COR-L47 (cell line): ENCODE results near the gene SFT2D2.

Source experiments
- DNase-seq: peaks from one replicate; lab custom pipeline; 2025; lab: John Stamatoyannopoulos, UW

Gene SFT2D2

GRCh38 chr1:168223261-168223660 is 2.5 kb upstream of the SFT2D2 start:
- DNase-seq, result no peak

- DNase-seq, result no peak
These were observed 1.9 kb upstream of the SFT2D2 start for GRCh38 chr1:168223681-168224540.

GRCh38 chr1:168224991-168225390 is 813 bp upstream of the SFT2D2 start:
- no peak for DNase-seq

DNA sequence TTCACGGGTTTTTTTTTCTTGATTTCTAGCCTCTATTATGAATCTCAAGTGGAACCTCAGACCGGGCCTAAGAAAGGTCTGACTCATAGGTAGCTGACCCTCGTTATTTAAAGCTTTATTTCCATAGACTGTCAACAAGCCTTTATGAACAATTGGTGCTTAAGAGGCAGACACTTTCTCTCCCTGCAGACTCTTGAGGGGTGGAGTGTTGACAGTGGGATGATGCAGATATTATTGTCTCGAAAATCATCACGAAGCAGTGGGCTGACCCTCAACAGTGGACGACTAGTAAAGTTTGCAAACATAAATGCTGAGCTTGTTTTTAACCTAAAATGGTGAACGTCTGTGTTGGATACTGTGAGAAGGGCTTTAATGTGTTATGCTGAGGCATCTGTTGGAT is 1.8 kb downstream of the SFT2D2 start:
- no peak for DNase-seq

DNA sequence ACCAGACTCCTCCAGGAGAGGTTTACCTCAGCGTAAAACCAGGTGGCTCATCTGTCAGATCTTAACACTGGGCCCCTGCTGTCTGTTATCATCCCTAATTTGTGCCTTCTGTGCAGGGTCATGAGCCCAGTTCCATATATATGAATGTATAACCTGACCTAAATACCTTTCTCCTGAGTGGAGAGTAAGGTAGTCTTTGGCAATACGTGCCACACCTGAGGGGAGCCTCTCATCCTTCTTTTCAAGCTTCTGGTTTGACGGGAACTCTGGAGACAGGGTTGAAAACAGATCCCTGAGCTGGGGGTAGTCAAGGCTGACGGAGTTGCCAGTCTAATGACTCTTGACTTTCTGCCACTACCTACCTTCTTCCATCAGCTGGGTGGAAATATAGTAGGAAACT is 4.1 kb downstream of the SFT2D2 start:
- DNase-seq, result no peak

GRCh38 chr1:168230709-168231108 is 4.9 kb downstream of the SFT2D2 start:
- no peak for DNase-seq

GRCh38 chr1:168234846-168235547 is 9.2 kb downstream of the SFT2D2 start:
- peak; percentile 29 for DNase-seq

GRCh38 chr1:168235548-168235885 is 9.7 kb downstream of the SFT2D2 start:
- no peak for DNase-seq

DNA sequence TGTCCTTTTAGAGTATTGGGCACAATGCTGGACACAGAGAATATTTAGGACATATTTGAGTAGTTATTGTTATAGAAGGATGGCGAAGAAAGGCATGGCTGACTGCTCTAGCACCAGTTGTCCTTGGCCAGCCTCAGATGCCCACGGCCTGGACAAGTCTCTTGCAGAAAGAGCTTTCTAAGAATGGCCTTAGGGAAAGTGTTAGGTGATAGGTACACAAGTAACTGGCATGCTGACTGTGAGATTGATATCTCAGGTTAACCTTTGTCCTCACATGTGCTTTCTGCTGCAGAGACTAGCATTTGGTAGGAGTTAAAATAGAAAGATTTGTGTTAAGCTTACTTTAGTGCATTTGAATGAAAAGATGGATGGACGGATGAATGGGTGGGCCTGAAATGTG is 10.1 kb downstream of the SFT2D2 start:
- DNase-seq, result no peak

GRCh38 chr1:168236836-168237611 is 11.2 kb downstream of the SFT2D2 start:
- no peak for DNase-seq

GRCh38 chr1:168243198-168243597 is 17.4 kb downstream of the SFT2D2 start:
- DNase-seq, result peak; percentile 38

GRCh38 chr1:168243636-168244212 is 17.9 kb downstream of the SFT2D2 start:
- peak; percentile 6 for DNase-seq

DNA sequence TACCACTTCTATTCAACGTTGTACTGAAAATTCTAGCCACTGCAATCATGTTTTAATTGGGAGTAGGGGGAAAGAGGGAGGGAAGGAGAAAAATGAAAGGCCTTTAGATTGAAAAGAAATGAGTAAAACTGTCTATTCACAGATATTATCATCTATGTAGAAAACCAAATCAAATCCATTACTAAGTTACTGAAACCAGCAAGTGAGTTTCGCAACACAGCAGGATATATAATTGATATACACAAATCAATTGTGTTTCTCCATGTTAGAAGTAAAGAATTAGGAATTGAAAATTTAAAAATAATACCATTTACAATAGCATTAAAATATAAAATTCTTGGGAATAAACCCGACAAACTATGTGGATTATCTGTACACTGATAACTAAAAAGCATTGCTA is 19.2 kb downstream of the SFT2D2 start:
- DNase-seq, result no peak

DNA sequence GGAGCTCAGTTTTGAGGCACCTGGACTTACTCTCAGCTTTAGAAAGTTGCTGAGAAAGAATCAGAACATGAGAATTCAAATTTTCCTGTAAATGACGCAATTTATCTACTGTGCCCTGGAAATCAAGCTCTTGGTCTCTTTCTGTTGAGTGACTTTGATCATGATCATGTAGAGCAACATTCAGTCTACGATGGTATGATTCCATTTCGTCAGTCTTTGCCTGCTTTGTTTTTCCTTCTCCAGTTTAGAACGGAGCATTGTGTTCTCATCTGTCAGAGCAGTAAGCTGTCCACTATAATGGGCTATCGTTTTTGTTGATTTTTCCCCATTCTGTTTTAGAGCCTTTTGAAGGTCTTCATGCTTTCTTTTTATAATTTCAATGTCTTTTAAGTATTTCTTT is 20.7 kb downstream of the SFT2D2 start:
- no peak for DNase-seq

GRCh38 chr1:168252204-168252733 is 26.5 kb downstream of the SFT2D2 start:
- DNase-seq, result no peak

GRCh38 chr1:168256164-168256563 is 30.4 kb downstream of the SFT2D2 start:
- DNase-seq, result no peak

- DNase-seq, result no peak
These were observed 31.6 kb downstream of the SFT2D2 start for GRCh38 chr1:168257397-168257796.

GRCh38 chr1:168259567-168259966 is 33.8 kb downstream of the SFT2D2 start:
- no peak for DNase-seq

DNA sequence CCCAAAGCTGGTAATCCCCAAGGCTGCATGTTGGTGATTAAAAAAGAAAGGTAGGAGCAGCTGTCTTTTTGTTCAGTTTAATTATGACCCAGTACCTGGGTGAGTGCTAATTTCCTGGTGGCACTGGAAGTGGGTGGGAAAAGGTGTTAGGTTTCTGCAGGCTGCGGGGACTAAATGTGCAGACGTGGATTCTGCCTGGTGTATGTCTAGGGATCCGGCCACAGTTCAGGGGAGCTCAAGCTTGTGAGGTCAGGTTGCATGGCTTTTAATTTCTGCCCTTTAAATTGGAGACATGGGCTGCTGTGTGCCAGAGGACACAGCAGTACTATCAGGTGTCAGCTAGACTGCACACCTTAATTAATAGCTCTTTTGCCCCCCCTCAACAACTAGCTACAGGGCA is 34.6 kb downstream of the SFT2D2 start:
- DNase-seq, result peak; percentile 42

DNA sequence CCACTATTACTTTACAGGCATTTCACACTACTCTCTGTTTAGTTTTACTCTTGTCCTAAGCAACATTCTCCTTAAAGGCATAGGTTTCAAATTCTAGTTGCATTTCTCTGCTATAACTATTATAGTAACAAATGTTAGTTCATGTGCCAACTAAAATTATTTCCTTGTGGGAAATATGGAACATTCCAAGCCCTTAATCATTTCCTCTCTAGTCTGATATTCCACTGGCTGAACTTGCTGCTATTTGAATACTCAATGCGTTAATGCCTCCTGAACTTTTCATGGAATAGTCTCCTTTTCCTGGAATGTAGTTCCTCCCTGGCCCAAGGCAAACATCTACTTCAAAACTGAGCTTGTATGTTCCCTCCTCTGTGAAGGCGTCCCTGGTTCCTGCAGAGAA is 35.6 kb downstream of the SFT2D2 start:
- no peak for DNase-seq

DNA sequence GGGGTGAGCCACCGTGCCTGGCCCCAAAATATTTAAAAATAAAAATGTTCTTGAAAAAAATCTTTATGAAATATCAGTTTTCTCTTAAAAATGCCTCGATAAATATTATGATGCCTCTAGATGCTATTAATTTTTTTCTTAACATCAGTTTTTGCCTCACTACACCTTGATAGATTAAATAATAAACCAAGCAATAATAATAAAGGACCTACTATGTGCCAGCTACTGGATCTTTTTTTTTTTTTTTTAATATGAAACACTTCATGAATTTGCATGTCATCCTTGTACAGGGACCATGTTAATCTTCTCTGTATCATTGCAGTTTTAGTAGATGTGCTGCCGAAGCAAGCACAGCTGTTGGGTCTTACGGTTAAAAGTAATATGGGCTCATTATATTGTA is 37.3 kb downstream of the SFT2D2 start:
- no peak for DNase-seq

- no peak for DNase-seq
These were observed 38.5 kb downstream of the SFT2D2 start for GRCh38 chr1:168264296-168264695.
